GM04504 (cell line): ENCODE measurements around the gene HES1.

ENCODE experiments used
- DNase-seq: peaks from one replicate; pipeline ENCODE4 v3.0.0-alpha.2; 2012; ENCODE audit warnings: low read depth

HES1 gene

DNA sequence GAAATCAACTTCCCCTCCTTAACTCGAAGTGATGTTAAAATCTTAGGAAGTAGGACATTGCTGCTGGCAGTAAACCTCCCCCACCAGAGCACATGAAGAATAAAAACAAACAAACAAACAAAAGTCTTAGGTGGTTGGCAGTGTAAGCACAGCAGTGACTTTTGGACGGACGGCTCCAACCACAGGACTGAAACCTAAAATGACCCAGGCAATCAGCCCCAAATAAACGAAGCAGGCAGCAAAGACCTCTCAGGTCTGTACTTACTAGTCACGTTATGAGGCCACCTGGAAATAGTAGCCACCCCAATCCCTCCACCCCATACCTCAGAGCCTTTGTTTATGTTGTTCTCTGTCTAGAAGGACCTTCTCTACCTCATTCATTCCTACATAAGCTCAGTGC, 33.5 kb upstream of the HES1 start:
- DNase-seq = no peak

GRCh38 chr3:194103505-194103904, 32.4 kb upstream of the HES1 start:
- no peak for DNase-seq

DNA sequence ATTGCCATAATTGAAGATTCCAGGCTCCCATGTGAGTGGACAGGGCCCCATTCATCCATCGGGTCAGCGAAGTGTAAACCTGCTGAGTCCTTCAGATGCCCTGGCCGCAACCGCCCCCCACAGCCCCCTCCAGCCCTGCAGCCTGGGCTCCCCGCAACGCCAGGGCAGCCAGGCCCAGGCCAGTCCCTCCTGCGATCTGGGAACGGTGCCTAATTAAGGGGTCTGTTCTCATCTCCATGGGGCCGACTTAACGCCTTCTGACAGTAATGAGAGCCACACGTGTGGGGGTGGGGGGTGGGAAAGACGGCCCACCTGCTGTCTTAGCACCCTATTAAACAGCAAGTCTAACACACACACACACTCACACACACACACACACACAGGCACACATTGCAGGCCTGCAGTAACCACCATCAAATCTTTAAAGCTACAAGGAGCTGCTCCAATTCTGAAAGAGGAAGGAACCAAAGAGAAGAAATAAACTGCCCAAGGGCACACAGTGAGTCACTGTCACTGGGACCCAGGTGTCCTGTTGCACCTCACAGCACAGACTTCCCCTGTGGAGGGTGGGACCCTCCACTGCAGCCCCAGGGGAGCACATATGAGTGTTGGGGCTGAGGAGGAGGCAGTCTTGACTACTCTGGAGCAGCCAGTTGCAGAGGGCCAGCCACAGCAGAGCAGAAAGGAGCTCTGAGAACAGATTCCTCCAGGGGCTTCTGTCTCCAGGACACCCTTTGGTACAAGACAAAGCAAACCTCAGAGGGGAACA, 31.8 kb upstream of the HES1 start:
- DNase-seq = no peak

GRCh38 chr3:194105292-194105691, 30.7 kb upstream of the HES1 start:
- no peak for DNase-seq

GRCh38 chr3:194107107-194107506, 28.8 kb upstream of the HES1 start:
- no peak for DNase-seq

DNA sequence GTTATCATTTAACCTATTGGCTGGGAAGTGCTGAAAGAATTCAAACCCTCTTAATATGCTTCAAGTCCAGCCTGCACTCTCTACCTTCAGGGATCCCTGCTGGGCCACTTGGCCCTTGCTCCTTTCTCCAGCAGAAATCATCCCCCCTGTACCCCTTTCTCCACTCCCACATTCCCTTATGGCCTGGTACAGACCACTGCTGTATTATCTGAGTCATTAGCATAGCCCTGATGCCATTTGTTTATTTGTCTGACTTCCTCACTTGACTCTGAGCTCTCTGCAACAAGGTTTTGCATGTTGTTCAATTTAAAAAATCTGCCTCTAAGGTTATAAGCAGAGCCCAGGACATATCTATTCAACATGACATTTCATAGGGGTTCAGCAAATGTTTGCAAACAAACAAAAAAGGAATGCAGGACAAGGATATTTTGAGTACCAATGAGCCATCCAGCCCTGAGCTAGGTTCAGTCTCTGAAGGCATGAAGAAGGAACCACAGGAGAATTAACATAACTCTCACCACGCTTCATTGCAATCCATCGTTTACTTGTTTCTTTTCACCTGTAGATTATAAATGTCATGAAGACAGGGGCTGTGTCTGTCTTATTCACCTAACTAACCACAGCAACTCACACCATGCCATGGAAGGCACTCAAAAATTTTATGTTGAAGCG, 26.6 kb upstream of the HES1 start:
- no peak for DNase-seq

DNA sequence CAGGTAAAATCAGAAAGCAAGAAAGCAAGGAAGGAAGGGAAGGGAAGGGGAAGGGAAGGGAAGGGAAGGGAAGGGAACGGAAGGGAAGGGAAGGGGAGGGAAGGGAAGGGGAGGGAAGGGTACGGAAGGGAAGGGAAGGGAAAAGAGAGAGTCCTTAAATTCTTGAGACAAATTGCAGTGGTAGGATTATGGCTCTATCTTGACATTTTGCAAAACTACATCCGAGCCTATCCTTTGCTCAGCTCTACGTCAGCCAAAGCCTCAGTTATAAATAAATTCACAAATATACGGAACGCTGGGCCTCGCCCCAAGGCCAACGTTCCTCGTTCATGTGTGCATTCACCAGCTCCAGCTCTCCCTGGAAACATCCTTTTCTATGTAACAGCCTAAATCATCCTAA, 25.5 kb upstream of the HES1 start:
- DNase-seq = no peak

DNA sequence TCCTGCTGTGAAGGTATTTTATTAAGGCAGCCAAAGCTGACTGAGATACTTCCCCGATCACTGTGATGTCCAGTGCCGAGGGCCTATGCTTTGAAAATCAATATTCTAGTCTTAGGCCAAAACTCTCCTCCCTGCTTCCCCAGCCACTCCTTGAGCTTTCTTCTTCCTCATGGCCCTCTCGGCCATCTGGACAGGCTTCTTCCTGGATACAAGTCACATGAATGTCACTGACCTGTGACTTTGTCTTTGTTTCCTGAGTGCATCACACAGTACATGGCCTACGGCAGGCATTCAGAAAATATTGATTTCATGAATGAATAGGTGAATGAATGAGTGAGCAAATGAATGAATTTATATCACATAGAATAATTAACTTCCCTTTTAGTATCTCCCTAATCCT, 24.6 kb upstream of the HES1 start:
- no peak for DNase-seq

- no peak for DNase-seq
Observed at GRCh38 chr3:194112120-194113106, 23.5 kb upstream of the HES1 start.

- DNase-seq = no peak
Observed at GRCh38 chr3:194114123-194114522, 21.8 kb upstream of the HES1 start.

DNA sequence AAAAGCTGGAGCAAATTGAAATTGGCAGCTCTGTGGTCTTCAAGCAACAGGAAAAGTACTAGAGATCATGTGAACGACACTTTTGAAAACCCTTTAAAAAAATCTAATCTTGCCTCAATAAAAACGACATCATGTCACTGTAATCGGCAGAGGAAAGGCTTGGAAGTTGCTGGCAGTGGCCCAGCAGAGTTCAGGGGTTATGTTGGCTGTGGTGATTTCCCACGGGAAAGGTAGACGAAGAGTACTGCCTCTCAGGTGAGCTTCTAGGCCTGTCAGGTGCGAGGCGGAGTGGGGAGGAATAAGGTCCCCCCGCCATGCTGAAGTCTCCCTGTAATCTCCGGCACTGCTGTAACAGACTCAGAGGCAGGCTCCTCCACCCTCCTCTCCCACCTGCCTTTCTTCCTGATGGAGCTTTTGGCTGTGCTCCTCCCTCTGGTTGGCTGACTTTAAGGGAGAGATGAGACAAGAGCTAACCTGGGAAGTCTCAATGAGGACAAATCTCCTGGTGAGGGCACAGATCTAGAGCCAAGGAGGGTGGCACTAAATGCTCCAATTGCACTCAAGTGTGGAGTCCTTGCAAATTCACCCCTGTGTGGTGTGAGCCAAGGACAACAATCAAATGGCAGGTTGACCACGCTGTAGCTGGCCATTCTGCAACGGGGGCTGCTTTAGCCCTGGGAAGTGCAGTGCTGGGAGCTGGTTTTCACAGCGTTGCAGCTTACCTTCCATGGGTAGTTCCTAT, 18.7 kb upstream of the HES1 start:
- no peak for DNase-seq

GRCh38 chr3:194118920-194119319, 17.0 kb upstream of the HES1 start:
- DNase-seq = no peak

DNA sequence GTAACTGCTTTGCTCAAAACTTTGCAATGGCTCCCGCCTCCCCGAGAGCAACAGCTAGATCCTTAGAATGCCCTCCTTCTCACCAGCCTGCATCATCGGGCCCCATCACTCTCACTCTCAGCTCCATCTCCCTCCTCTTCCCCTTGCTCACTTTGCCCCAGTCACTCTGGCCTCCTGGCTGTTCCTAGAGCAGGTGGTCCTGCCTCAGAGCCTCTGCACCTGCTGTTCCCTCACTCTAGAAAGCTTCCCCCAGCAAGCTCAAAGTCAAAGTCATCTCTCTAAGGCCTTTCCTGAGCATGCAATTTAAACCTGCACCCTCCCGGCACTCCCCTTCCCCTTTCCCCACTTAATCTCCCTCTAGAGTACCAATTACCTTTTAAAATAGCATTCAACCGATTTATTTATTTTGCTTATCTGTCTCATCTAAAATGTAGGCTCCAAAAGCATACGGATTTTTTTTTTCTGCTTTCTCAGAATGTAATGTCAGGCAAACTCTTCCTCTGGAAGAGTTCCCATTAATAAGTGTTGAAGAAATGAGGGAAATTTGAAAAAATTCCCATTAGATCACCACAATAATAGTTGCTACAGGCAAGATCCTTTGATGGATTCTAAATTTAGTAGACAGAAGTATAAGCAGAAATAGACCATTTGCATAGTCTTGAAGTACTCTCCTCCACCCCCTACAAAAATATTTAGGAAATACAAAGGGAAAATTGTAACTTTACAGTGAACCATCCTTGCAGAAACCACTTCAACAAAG, 15.9 kb upstream of the HES1 start:
- no peak for DNase-seq

DNA sequence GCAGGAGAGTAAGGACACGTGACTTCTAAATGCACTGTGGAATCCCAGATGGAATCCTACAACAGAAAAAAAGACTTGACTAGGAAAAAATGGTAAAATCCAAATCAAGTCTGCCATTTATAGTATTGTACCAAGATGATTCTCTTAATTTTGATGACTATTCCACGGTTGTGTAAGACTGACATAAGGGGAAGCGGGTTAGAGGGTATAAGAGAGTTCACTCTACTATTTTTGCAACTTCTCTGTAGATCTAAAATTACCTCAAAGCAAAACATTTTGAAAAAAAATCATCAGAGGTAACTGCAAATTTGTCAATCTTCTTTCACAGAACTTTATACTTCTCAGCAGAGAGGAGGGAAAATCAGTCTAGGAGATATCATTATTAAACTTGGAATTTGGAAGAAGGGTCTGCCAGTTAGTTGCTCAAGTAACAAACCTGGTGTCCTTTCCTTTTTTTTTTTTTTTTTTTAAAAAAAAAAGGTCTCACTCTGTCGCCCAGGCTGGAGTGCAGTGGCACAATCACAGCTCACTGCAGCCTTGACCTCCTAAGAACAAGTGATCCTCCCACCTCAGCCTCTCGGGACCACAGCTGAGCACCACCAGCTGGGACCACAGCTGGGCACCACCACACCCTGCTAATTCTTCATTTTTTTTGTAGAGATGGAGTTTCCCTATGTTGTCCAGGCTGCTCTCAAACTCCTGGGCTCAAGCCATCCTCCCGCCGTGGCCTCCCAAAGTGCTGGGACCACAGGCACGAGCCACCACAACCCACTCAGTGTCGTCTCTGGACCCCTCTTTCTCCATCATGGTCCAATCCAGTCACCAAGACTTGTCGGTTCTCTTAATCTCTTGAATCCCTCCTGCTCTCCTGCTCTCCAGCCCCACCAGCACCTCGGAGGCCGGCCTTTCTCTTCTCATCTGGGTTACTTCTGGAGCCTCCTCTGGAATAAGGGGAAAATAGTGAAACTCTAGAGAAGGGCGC, 14.9 kb upstream of the HES1 start:
- DNase-seq = no peak

DNA sequence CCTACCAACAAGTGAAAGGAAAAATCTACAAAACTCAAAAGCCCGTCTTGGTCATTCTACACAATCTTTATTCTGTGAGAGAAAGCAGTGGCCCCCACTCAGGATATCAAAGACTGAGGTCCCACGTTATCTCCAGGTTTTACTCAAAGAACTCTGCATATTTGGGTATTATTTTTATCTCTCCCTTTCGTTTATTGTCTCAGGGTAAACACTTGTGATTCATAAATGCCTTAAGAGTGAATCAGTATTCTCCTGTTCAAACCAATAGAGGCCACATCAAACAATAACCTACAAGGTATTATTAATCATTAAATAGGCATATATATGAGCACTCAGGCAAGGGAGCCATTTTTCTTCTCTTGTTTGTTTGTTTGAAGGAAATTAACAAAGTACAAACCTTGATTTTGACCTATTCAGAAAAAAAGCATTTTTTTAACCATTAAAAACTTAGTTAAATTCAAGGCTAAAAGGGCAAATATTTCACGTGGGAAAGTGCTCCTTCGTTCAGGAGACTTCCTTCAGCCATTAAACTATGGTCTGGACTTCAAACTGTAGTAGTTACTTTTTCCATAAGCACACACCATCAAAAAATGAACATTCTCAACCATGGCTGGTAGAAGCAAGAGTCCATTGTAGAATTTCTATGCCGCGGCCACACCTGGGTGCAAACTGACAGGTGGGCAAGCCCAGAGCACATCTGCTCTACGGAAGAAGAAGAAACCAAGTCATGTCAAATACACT, 13.9 kb upstream of the HES1 start:
- no peak for DNase-seq

DNA sequence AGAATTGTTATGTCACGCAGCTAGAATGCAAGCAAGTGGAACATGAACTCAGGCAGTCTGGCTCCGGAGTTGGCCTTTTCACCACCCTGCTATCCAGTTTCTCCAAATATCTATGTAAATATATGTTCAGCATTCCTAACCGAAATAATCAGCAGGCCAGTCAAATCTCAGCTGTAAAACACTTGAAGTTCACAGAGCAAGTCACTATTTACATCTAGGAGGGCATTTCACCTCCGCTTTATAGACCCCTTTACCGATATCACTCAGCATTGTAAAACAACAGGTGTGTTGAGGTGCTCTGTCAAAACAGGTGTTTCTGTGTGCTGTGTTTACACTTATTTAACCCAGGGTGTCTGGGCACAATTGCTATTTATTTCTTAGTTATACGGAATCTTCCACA, 12.2 kb upstream of the HES1 start:
- no peak for DNase-seq

- no peak for DNase-seq
Observed at GRCh38 chr3:194124193-194124592, 11.8 kb upstream of the HES1 start.

- no peak for DNase-seq
Observed at GRCh38 chr3:194125442-194125841, 10.5 kb upstream of the HES1 start.

- no peak for DNase-seq
Observed at GRCh38 chr3:194126790-194127189, 9.2 kb upstream of the HES1 start.
